Peyer's patch (tissue), 4 donors: ENCODE results near the gene OR2AK2. TPM values are rescaled to one million over a fixed set of nuclear protein-coding genes. Genes with fewer than 3 reads are reported as not detected.

Source experiments
- DNase-seq, 3 donors: peaks; one replicate each; pipeline ENCODE4 v3.0.0-alpha.2; 2017 to 2019
- H3K27ac ChIP-seq, 4 donors: fragments of 200-600 bp; sonication (generic); one replicate each; pipeline ENCODE4 v1.5.1; 2016 to 2019
- H3K27me3 ChIP-seq, 2 donors: fragments of 200-600 bp; sonication (generic); one replicate each; pipeline ENCODE4 v1.5.1; 2019
- H3K36me3 ChIP-seq, 3 donors: fragments of 200-600 bp; sonication (generic); one replicate each; pipeline ENCODE4 v1.5.1; 2016 to 2019
- H3K4me1 ChIP-seq, 4 donors: fragments of 200-600 bp; sonication (generic); one replicate each; pipeline ENCODE4 v1.5.1; 2016 to 2019
- H3K4me3 ChIP-seq, 4 donors: fragments of 200-600 bp; sonication (generic); 1 replicate in 3 of 4; 2 replicates in 1 of 4; pipeline ENCODE4 v1.5.1; 2016 to 2019; ENCODE audit warnings: mild to moderate bottlenecking in 1 of 4
- H3K9me3 ChIP-seq, 4 donors: fragments of 200-600 bp; sonication (generic); one replicate each; pipeline ENCODE4 v1.5.1; 2016 to 2019; ENCODE audit warnings: mild to moderate bottlenecking in 1 of 4
- POLR2A ChIP-seq, 2 donors: fragments of 450-650 bp; IDR thresholded peaks; one replicate each; pipeline ENCODE4 v1.5.1; 2017; ENCODE audit warnings: antibody characterized with exemption in 2 of 2, mild to moderate bottlenecking in 2 of 2, moderate library complexity in 2 of 2
- total RNA-seq, 4 donors: library from RNA; depleted of rRNA; stranded (reverse); fragments of >200 nt; gene quantifications; one replicate each; pipeline ENCODE4 v1.1.0, GENCODE V29; 2016
- TF ChIP-seq, protein P1 (sequence below), 6 experiments: fragments of 450-650 bp in 4 of 6; fragments of 200-600 bp in 2 of 6; sonication (generic) in 1 of 6; IDR thresholded peaks; one replicate each; pipeline ENCODE4 v1.5.1; 2017 to 2019; ENCODE audit warnings: antibody characterized with exemption in 6 of 6, mild to moderate bottlenecking in 3 of 6, moderate library complexity in 1 of 6

OR2AK2 gene
- total RNA-seq, 4 donors from 2014 or later, result not detected

GRCh38 chr1:247953408-247953807 is 11.6 kb upstream of the OR2AK2 start:
- no peaks in the 10 kb centered on the region for H3K4me1 ChIP-seq
- H3K4me3 ChIP-seq, result no peak overlapping the region
- no peaks in the 10 kb centered on the region for H3K36me3 ChIP-seq
- H3K27ac ChIP-seq, result no peak overlapping the region
- DNase-seq, result no peak
- H3K27me3 ChIP-seq, result no peaks in the 10 kb centered on the region
- TF ChIP-seq, protein P1, sequence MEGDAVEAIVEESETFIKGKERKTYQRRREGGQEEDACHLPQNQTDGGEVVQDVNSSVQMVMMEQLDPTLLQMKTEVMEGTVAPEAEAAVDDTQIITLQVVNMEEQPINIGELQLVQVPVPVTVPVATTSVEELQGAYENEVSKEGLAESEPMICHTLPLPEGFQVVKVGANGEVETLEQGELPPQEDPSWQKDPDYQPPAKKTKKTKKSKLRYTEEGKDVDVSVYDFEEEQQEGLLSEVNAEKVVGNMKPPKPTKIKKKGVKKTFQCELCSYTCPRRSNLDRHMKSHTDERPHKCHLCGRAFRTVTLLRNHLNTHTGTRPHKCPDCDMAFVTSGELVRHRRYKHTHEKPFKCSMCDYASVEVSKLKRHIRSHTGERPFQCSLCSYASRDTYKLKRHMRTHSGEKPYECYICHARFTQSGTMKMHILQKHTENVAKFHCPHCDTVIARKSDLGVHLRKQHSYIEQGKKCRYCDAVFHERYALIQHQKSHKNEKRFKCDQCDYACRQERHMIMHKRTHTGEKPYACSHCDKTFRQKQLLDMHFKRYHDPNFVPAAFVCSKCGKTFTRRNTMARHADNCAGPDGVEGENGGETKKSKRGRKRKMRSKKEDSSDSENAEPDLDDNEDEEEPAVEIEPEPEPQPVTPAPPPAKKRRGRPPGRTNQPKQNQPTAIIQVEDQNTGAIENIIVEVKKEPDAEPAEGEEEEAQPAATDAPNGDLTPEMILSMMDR (IDR thresholded peaks at IDR 0.05), result no peak
- TF ChIP-seq POLR2A (IDR thresholded peaks at IDR 0.05), result no peak
- H3K9me3 ChIP-seq, result peaks cover 0 to 2% (median 0%) of the 10 kb centered on the region in 4 donors

DNA sequence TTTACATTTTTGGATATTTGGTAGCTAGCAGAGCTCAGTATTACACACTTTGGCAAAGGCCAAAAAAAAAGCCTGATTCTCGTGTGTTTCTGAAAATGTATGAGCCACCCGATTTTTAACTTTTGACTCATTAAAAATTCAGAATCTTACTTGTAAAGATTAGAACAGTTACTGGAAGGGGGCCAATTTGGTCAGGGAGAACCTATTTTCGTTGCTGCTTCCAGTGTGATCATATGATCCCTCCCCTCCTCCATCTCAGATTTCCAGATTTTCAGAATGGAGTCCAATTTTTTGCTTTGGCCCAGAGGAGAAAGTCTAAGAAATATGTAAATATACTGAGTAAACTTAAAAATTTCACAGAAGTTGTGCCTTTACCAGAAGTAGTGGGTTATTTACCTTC is 3.2 kb upstream of the OR2AK2 start:
- DNase-seq, result no peak
- H3K4me1 ChIP-seq, result no peaks in the 10 kb centered on the region
- no peaks in the 10 kb centered on the region for H3K27me3 ChIP-seq
- H3K27ac ChIP-seq, result no peak overlapping the region
- no peaks in the 10 kb centered on the region for H3K36me3 ChIP-seq
- no peak overlapping the region for H3K4me3 ChIP-seq
- TF ChIP-seq, protein P1 (IDR thresholded peaks at IDR 0.05), result no peak
- TF ChIP-seq POLR2A (IDR thresholded peaks at IDR 0.05), result no peak
- H3K9me3 ChIP-seq, result no peaks in the 10 kb centered on the region

GRCh38 chr1:247962911-247963588 is 2.0 kb upstream of the OR2AK2 start:
- no peaks in the 10 kb centered on the region for H3K27me3 ChIP-seq
- H3K9me3 ChIP-seq, result no peaks in the 10 kb centered on the region
- no peak overlapping the region for H3K27ac ChIP-seq
- no peak for DNase-seq
- no peaks in the 10 kb centered on the region for H3K4me1 ChIP-seq
- no peak overlapping the region for H3K4me3 ChIP-seq
- no peak for TF ChIP-seq POLR2A (IDR thresholded peaks at IDR 0.05)
- TF ChIP-seq, protein P1 (IDR thresholded peaks at IDR 0.05), result no peak
- H3K36me3 ChIP-seq, result no peaks in the 10 kb centered on the region

- H3K4me1 ChIP-seq, result no peaks in the 10 kb centered on the region
- no peaks in the 10 kb centered on the region for H3K9me3 ChIP-seq
- DNase-seq, result no peak
- no peak overlapping the region for H3K27ac ChIP-seq
- H3K4me3 ChIP-seq, result no peak overlapping the region
- TF ChIP-seq, protein P1 (IDR thresholded peaks at IDR 0.05), result no peak
- no peak for TF ChIP-seq POLR2A (IDR thresholded peaks at IDR 0.05)
- H3K27me3 ChIP-seq, result no peaks in the 10 kb centered on the region
- no peaks in the 10 kb centered on the region for H3K36me3 ChIP-seq
These were observed 1.6 kb downstream of the OR2AK2 start for GRCh38 chr1:247966532-247967204.

DNA sequence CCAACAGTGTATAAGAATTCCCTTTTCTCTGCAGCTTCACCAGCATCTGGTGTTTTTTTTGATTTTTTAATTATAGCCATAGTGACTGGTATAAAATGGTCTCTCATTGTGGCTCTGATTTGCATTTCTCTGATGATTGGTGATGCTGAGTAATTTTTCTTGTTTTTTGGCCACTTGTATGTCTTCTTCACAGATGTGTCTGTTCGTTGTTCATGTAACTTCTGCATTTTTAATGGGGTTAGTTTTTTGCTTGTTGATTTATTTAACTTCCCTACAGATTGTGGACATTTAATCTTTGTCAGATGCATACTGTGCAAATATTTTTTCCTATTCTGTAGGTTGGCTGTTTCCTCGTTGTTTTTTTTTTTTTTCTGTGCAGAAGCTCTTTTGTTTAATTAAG is 28.0 kb downstream of the OR2AK2 start:
- no peaks in the 10 kb centered on the region for H3K27me3 ChIP-seq
- no peak overlapping the region for H3K4me3 ChIP-seq
- no peak overlapping the region for H3K27ac ChIP-seq
- DNase-seq, result no peak
- H3K4me1 ChIP-seq, result no peaks in the 10 kb centered on the region
- no peaks in the 10 kb centered on the region for H3K9me3 ChIP-seq
- no peak for TF ChIP-seq POLR2A (IDR thresholded peaks at IDR 0.05)
- TF ChIP-seq, protein P1 (IDR thresholded peaks at IDR 0.05), result no peak
- H3K36me3 ChIP-seq, result no peaks in the 10 kb centered on the region
